GM13976 (cell line): ENCODE data around the gene IFNAR2.
"Not testable (repeated sequence)": the region's sequence is repeated elsewhere in the genome, so short reads cannot be mapped to it uniquely, and the experiment has no call there.

Experiments used
- DNase-seq: peaks from one replicate; pipeline ENCODE4 v3.0.0; 2012; ENCODE audit warnings: low spot score
- CTCF ChIP-seq: IDR thresholded peaks from 2 replicates; pipeline ENCODE4 v1.5.1; 2012; ENCODE audit warnings: borderline replicate concordance, mild to moderate bottlenecking; ENCODE audit not compliant: insufficient read depth; ENCODE audit errors: extremely low read depth, missing control alignments, control extremely low read depth
- in situ Hi-C: fragments of 300-500 bp; cut with MboI; formaldehyde crosslinking; loops from one replicate; pipeline ENCODE4 v1.12.0; 2022; ENCODE audit warnings: low sequenced_read_pairs, mixed read lengths, inconsistent platforms; ENCODE audit not compliant: unreplicated experiment

IFNAR2 gene

GRCh38 chr21:33234635-33235520, 5.1 kb downstream of the IFNAR2 start:
- TF ChIP-seq CTCF: no peak
- in situ Hi-C loops: no loop called here

DNA sequence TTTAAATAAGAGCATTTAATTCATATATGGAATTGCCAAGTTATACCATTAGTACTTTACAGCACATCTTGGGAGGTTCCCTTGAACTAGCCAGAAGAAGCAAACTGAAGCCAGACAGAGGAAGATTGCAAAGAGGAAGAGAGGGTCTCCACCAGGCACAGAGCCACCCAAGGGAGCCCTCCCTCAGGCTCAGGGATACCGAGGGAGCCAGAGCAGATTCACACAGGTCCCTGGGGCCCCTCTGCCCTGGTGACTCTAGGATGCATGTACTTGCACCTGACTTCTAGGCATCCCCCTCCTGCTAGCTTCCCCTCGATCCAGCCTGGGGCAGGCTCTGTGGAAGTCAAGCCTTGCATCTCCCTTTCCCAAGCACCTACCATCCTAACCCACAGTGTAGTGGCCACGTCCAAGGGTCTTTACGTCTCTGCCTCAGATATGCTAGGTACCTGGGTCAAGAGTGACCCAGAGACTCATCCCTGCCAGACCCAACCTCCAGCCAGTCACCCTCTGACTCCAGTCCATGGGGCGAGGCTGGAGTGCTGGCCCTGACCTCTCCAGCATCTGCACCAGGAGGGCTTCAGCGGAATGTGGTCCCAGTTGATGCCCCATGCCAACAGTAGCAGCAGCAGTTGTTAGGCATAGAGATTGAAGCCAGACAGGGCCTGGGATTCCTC, 6.4 kb downstream of the IFNAR2 start:
- in situ Hi-C loops: no loop called here
- no peak for TF ChIP-seq CTCF
- DNase-seq: no peak

More at GRCh38 chr21:33234635-33235520, 5.1 kb downstream of the IFNAR2 start:
- DNase-seq: no peak

GRCh38 chr21:33236766-33237165, 7.0 kb downstream of the IFNAR2 start:
- in situ Hi-C loops: no loop called here
- no peak for TF ChIP-seq CTCF
- DNase-seq: no peak

GRCh38 chr21:33237486-33237885, 7.7 kb downstream of the IFNAR2 start:
- in situ Hi-C loops: no loop called here
- DNase-seq: no peak
- no peak for TF ChIP-seq CTCF

DNA sequence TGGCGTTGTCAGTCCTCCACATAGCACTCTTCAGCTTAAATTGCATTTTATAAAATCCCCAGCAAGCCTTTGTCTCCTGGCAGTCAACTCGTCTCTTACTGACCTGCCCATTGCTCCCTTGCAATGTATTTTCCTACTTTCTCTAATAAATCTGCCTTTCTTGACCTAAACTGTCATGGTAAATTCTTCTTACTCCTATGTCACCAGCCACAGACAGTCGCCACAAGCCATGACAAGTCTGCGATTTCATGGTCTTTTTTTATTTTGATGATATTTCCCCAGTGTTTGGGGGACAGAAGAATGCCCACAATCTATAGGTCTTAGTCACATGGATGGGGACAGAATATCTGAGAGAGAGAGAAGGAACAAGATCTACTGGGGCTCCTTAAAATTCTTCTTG, 8.4 kb downstream of the IFNAR2 start:
- in situ Hi-C loops: no loop called here
- TF ChIP-seq CTCF: no peak
- DNase-seq: no peak

- no peak for TF ChIP-seq CTCF
- in situ Hi-C loops: no loop called here
- DNase-seq: peak; percentile 69
Measured at GRCh38 chr21:33238565-33239255, 9.0 kb downstream of the IFNAR2 start.

- in situ Hi-C loops, DNase-seq: not testable (repeated sequence)
Measured at GRCh38 chr21:33239559-33240127, 9.9 kb downstream of the IFNAR2 start.
